ENCODE data around the gene VAV2.

VAV2 gene

DNA sequence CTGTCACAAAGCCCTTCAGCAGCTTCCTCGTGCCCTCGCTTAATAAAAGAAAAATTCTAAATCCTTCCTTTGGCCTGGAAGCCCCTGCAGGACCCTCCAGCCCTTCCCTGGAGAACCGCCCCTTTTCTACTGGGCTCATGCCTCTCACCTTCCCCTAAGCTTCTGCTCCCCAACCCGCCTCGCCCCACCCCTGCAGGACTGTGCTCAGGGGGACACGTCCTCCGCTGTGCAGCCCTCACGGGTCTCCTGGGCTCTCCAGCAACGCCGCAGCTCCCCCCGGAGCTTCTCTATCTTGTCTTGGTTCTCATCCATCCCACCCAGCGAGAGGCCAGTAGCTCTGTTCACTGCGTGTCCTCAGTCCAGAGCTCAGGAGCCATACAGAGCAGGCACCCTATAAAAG lies 188.4 kb downstream of the VAV2 start:
- ChIA-PET POLR2A (interaction anchor here (0.6 kb wide), 1 partner anchor 15 kb away, joined by 3 read pairs; no protein-coding TSS in a partner anchor), CTCF (interaction anchor here (0.5 to 2.7 kb wide), 4 partner anchors 10 to 1180 kb away, joined by 3 to 13 read pairs (median 4); no protein-coding TSS in a partner anchor)
- no peaks in the 10 kb centered on the region for H3K9me3 ChIP-seq (ENCODE audit: control extremely low read depth in 1 of 5, control insufficient read depth in 4 of 5, insufficient read depth in 2 of 5, low read depth in 1 of 5, low read length in 4 of 5)
- 91% methylated on average over 11 of the region's 13 CpGs for WGBS (ENCODE audit: insufficient coverage)
- no peak overlapping the region for H3K27ac ChIP-seq (ENCODE audit: insufficient read depth in 1 of 2, low read depth in 1 of 2, low read length in 2 of 2, poor library complexity in 1 of 2, severe bottlenecking in 2 of 2)
- H3K4me1 ChIP-seq (ENCODE audit: control extremely low read depth in 1 of 4, control insufficient read depth in 4 of 4, insufficient read depth in 4 of 4, low read length in 3 of 4), result no peaks in the 10 kb centered on the region
- no peaks in the 10 kb centered on the region for H3K27me3 ChIP-seq (replicated peaks in 2 of 5; ENCODE audit: control insufficient read depth in 4 of 5, insufficient read depth in 5 of 5, low read length in 4 of 5)
- no peak for DNase-seq
- H3K36me3 ChIP-seq (ENCODE audit: control insufficient read depth in 4 of 4, insufficient read depth in 4 of 4, low read length in 3 of 4), result no peaks in the 10 kb centered on the region
- no peak overlapping the region for H3K4me3 ChIP-seq (ENCODE audit: control insufficient read depth in 1 of 7, extremely low read depth in 1 of 7, insufficient read depth in 4 of 7, low read depth in 2 of 7, low read length in 6 of 7)

DNA sequence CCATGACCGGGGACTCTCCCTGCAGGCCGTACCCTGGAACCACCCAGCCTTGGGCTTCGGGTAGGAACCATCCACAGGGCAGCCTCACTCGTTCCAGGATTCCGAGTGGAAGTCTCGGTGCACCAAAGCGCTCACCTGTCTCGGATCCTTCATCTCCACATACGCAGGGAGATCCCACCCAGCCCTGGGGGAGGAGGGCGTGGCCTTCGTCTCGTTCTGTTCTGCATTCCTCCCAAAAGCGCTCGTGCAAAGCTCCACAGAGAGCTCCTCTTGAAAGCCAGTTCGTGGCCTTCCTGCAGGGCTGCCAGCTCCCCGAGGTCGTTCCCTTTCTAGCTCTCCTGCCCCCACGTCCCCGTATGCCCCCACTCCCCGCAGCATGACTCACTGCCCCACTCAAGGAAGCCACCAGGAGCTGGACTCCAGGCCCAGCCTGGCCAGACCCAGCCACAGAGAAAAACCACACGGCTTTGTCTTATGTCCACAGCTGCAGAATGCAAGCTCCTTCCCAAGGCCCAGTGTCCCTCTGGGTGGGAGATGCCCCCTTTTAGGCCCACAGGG lies 189.0 kb downstream of the VAV2 start:
- Histone ChIP-seq H3K4me3 (ENCODE audit: control insufficient read depth in 1 of 7, extremely low read depth in 1 of 7, insufficient read depth in 4 of 7, low read depth in 2 of 7, low read length in 6 of 7) (no peak overlapping the region), H3K27me3 (replicated peaks in 2 of 5; ENCODE audit: control insufficient read depth in 4 of 5, insufficient read depth in 5 of 5, low read length in 4 of 5) (no peaks in the 10 kb centered on the region), H3K36me3 (ENCODE audit: control insufficient read depth in 4 of 4, insufficient read depth in 4 of 4, low read length in 3 of 4) (no peaks in the 10 kb centered on the region), H3K27ac (ENCODE audit: insufficient read depth in 1 of 2, low read depth in 1 of 2, low read length in 2 of 2, poor library complexity in 1 of 2, severe bottlenecking in 2 of 2) (no peak overlapping the region), H3K4me1 (ENCODE audit: control extremely low read depth in 1 of 4, control insufficient read depth in 4 of 4, insufficient read depth in 4 of 4, low read length in 3 of 4) (no peaks in the 10 kb centered on the region), H3K9me3 (ENCODE audit: control extremely low read depth in 1 of 5, control insufficient read depth in 4 of 5, insufficient read depth in 2 of 5, low read depth in 1 of 5, low read length in 4 of 5) (no peaks in the 10 kb centered on the region)
- ChIA-PET POLR2A (interaction anchor here (0.6 kb wide), 1 partner anchor 202 kb away, joined by 3 read pairs; no protein-coding TSS in a partner anchor), CTCF (interaction anchor here (0.5 to 2.7 kb wide), 4 partner anchors 9 to 1181 kb away, joined by 3 to 13 read pairs (median 4); no protein-coding TSS in a partner anchor)
- DNase-seq, result no peak
- 94% methylated on average over 15 of the region's 21 CpGs for WGBS (ENCODE audit: insufficient coverage)

DNA sequence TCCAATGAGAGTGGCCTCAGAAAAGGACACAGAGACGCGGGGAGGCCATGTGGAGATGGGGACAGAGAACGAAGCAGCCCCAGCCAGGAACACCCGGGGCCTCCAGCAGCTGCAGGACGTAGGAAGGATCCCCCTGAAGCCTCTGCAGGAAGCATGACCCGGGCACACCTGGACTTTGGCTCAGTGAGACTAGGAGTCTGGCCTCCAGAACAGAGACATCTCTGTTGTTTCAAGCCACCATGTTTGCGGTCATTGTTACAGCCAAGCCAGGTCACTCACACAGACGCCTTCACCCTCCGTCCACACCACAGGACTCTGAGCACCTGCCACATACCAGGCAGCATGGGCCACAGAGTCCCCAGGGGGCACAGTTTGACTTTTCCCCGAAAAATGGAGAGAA lies 190.4 kb downstream of the VAV2 start:
- Histone ChIP-seq H3K27ac (ENCODE audit: insufficient read depth in 1 of 2, low read depth in 1 of 2, low read length in 2 of 2, poor library complexity in 1 of 2, severe bottlenecking in 2 of 2) (no peak overlapping the region), H3K4me3 (ENCODE audit: control insufficient read depth in 1 of 7, extremely low read depth in 1 of 7, insufficient read depth in 4 of 7, low read depth in 2 of 7, low read length in 6 of 7) (no peak overlapping the region), H3K36me3 (ENCODE audit: control insufficient read depth in 4 of 4, insufficient read depth in 4 of 4, low read length in 3 of 4) (no peaks in the 10 kb centered on the region), H3K4me1 (ENCODE audit: control extremely low read depth in 1 of 4, control insufficient read depth in 4 of 4, insufficient read depth in 4 of 4, low read length in 3 of 4) (no peaks in the 10 kb centered on the region), H3K27me3 (replicated peaks in 2 of 5; ENCODE audit: control insufficient read depth in 4 of 5, insufficient read depth in 5 of 5, low read length in 4 of 5) (no peaks in the 10 kb centered on the region), H3K9me3 (ENCODE audit: control extremely low read depth in 1 of 5, control insufficient read depth in 4 of 5, insufficient read depth in 2 of 5, low read depth in 1 of 5, low read length in 4 of 5) (no peaks in the 10 kb centered on the region)
- 99% methylated on average over 10 of the region's 10 CpGs for WGBS (ENCODE audit: insufficient coverage)
- CTCF ChIA-PET, result no interaction called here
- no peak for DNase-seq
- POLR2A ChIA-PET, result no interaction called here

DNA sequence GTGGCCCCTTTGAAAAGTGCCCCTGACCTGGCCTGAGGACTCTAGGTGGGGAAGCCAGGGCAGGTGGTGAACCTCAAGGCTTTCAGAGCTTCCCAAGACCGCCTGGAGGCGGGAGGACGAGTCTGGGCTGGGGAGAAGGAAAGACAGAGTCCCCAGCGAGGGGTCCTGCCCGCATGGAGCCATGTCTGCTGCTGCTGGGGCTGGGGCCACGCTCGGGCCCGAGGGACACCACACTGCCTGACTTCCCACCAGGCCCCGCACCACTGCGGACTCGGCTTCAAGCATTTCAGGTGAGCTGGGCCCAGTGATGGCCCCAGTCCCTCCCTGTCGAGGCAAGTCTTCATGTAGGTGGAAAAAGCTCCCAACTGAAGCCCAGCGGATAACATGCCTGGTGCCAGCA lies 191.9 kb downstream of the VAV2 start:
- Histone ChIP-seq H3K9me3 (ENCODE audit: control extremely low read depth in 1 of 5, control insufficient read depth in 4 of 5, insufficient read depth in 2 of 5, low read depth in 1 of 5, low read length in 4 of 5) (no peaks in the 10 kb centered on the region), H3K4me3 (ENCODE audit: control insufficient read depth in 1 of 7, extremely low read depth in 1 of 7, insufficient read depth in 4 of 7, low read depth in 2 of 7, low read length in 6 of 7) (no peak overlapping the region), H3K36me3 (ENCODE audit: control insufficient read depth in 4 of 4, insufficient read depth in 4 of 4, low read length in 3 of 4) (no peaks in the 10 kb centered on the region), H3K27ac (ENCODE audit: insufficient read depth in 1 of 2, low read depth in 1 of 2, low read length in 2 of 2, poor library complexity in 1 of 2, severe bottlenecking in 2 of 2) (no peak overlapping the region), H3K27me3 (replicated peaks in 2 of 5; ENCODE audit: control insufficient read depth in 4 of 5, insufficient read depth in 5 of 5, low read length in 4 of 5) (no peaks in the 10 kb centered on the region), H3K4me1 (ENCODE audit: control extremely low read depth in 1 of 4, control insufficient read depth in 4 of 4, insufficient read depth in 4 of 4, low read length in 3 of 4) (no peaks in the 10 kb centered on the region)
- CTCF ChIA-PET, result interaction anchor here (2.3 kb wide), 1 partner anchor 194 kb away, joined by 15 read pairs; no protein-coding TSS in a partner anchor
- 96% methylated on average over 11 of the region's 13 CpGs for WGBS (ENCODE audit: insufficient coverage)
- POLR2A ChIA-PET, result no interaction called here
- no peak for DNase-seq

DNA sequence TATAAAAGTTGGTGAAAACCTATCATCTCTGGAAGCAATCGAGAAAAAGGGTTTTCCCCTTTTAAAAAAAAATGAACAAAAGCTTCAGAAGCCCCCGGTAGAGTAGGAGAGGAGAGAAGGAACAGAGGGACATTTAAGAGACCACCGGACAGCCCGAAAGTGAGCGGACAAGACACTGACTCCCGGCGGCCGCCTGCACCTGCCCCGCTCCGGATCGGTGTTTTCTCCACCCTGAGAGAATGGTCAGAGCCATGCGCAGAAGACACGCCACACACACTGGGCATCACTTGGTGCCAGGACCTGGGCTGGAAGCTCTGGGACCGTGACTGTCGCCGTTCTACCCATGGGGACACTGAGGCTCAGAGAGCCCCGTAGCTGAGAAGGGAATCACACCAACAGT lies 192.4 kb downstream of the VAV2 start:
- Histone ChIP-seq H3K4me1 (ENCODE audit: control extremely low read depth in 1 of 4, control insufficient read depth in 4 of 4, insufficient read depth in 4 of 4, low read length in 3 of 4) (no peaks in the 10 kb centered on the region), H3K36me3 (ENCODE audit: control insufficient read depth in 4 of 4, insufficient read depth in 4 of 4, low read length in 3 of 4) (no peaks in the 10 kb centered on the region), H3K9me3 (ENCODE audit: control extremely low read depth in 1 of 5, control insufficient read depth in 4 of 5, insufficient read depth in 2 of 5, low read depth in 1 of 5, low read length in 4 of 5) (no peaks in the 10 kb centered on the region), H3K4me3 (ENCODE audit: control insufficient read depth in 1 of 7, extremely low read depth in 1 of 7, insufficient read depth in 4 of 7, low read depth in 2 of 7, low read length in 6 of 7) (no peak overlapping the region), H3K27ac (ENCODE audit: insufficient read depth in 1 of 2, low read depth in 1 of 2, low read length in 2 of 2, poor library complexity in 1 of 2, severe bottlenecking in 2 of 2) (no peak overlapping the region), H3K27me3 (replicated peaks in 2 of 5; ENCODE audit: control insufficient read depth in 4 of 5, insufficient read depth in 5 of 5, low read length in 4 of 5) (no peaks in the 10 kb centered on the region)
- WGBS (ENCODE audit: insufficient coverage), result 97% methylated on average over 16 of the region's 17 CpGs
- DNase-seq, result no peak
- ChIA-PET CTCF (interaction anchor here (2.3 kb wide), 1 partner anchor 195 kb away, joined by 15 read pairs; no protein-coding TSS in a partner anchor), POLR2A (no interaction called here)

DNA sequence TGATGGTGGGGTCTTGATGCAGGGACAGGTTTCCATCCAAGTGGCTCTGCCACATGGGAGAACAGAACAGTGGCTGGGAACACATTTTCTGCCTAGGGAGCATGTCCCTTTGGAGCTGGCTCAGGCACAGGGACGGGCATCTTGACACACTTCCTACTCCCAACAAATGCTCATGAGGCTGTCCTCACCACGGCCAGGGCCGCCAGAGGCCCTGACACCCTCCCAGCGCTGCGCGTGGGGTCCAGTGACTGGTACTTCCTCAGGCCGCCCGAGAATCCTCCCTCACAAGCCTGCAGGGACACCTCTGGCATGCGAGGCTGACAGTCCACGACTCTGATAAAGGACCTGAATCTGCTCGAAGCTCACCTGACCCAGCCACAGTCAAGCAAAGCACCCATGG lies 193.0 kb downstream of the VAV2 start:
- DNase-seq, result no peak
- Histone ChIP-seq H3K36me3 (ENCODE audit: control insufficient read depth in 4 of 4, insufficient read depth in 4 of 4, low read length in 3 of 4) (no peaks in the 10 kb centered on the region), H3K27ac (ENCODE audit: insufficient read depth in 1 of 2, low read depth in 1 of 2, low read length in 2 of 2, poor library complexity in 1 of 2, severe bottlenecking in 2 of 2) (no peak overlapping the region), H3K4me3 (ENCODE audit: control insufficient read depth in 1 of 7, extremely low read depth in 1 of 7, insufficient read depth in 4 of 7, low read depth in 2 of 7, low read length in 6 of 7) (no peak overlapping the region), H3K9me3 (ENCODE audit: control extremely low read depth in 1 of 5, control insufficient read depth in 4 of 5, insufficient read depth in 2 of 5, low read depth in 1 of 5, low read length in 4 of 5) (no peaks in the 10 kb centered on the region), H3K27me3 (replicated peaks in 2 of 5; ENCODE audit: control insufficient read depth in 4 of 5, insufficient read depth in 5 of 5, low read length in 4 of 5) (no peaks in the 10 kb centered on the region), H3K4me1 (ENCODE audit: control extremely low read depth in 1 of 4, control insufficient read depth in 4 of 4, insufficient read depth in 4 of 4, low read length in 3 of 4) (no peaks in the 10 kb centered on the region)
- CTCF ChIA-PET, result interaction anchor here (2.3 kb wide), 1 partner anchor 195 kb away, joined by 15 read pairs; no protein-coding TSS in a partner anchor
- POLR2A ChIA-PET, result no interaction called here
- WGBS (ENCODE audit: insufficient coverage), result 95% methylated on average over 11 of the region's 11 CpGs

DNA sequence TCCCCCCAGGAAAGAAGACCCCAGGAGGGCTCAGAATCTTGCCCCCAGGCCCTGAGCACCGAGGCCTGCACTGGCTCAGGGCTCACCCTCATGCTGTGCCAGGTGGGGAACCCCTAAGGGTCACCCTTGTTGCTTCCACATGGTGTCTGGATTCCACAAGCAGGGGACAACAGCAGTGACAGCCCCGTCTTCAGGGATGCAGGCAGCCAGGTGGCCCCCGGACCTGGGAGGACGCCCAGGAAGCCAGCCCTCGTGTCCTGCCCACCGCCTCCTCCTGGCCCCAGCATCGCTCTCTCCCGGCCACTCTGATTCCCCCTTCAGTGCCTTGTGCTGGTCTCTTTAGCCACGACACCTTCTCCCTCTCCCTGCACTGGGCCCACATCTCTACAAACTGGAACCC lies 194.0 kb downstream of the VAV2 start:
- no peaks in the 10 kb centered on the region for H3K9me3 ChIP-seq (ENCODE audit: control extremely low read depth in 1 of 5, control insufficient read depth in 4 of 5, insufficient read depth in 2 of 5, low read depth in 1 of 5, low read length in 4 of 5)
- ChIA-PET POLR2A (interaction anchor here (0.6 kb wide), 1 partner anchor 10 kb away, joined by 3 read pairs; no protein-coding TSS in a partner anchor), CTCF (interaction anchor here (1.3 to 1.8 kb wide), 3 partner anchors 18 to 196 kb away, joined by 3 to 7 read pairs (median 3); no protein-coding TSS in a partner anchor)
- no peaks in the 10 kb centered on the region for H3K36me3 ChIP-seq (ENCODE audit: control insufficient read depth in 4 of 4, insufficient read depth in 4 of 4, low read length in 3 of 4)
- no peak overlapping the region for H3K4me3 ChIP-seq (ENCODE audit: control insufficient read depth in 1 of 7, extremely low read depth in 1 of 7, insufficient read depth in 4 of 7, low read depth in 2 of 7, low read length in 6 of 7)
- no peak for DNase-seq
- H3K4me1 ChIP-seq (ENCODE audit: control extremely low read depth in 1 of 4, control insufficient read depth in 4 of 4, insufficient read depth in 4 of 4, low read length in 3 of 4), result peaks cover 0 to 4% (median 3%) of the 10 kb centered on the region in 4 experiments
- 96% methylated on average over 9 of the region's 9 CpGs for WGBS (ENCODE audit: insufficient coverage)
- H3K27ac ChIP-seq (ENCODE audit: insufficient read depth in 1 of 2, low read depth in 1 of 2, low read length in 2 of 2, poor library complexity in 1 of 2, severe bottlenecking in 2 of 2), result no peak overlapping the region
- H3K27me3 ChIP-seq (replicated peaks in 2 of 5; ENCODE audit: control insufficient read depth in 4 of 5, insufficient read depth in 5 of 5, low read length in 4 of 5), result no peaks in the 10 kb centered on the region

Measured in common myeloid progenitor, CD34-positive (primary cell).